TTC549 (cell line): ENCODE results near the gene TRPC3.

Experiments used
- FAIRE-seq: peaks from 2 replicates; lab custom pipeline; 2012; peaks lifted over from hg19 to GRCh38; lab: Jason Lieb, UNC

Gene TRPC3

GRCh38 chr4:121873604-121874003, 78.3 kb downstream of the TRPC3 start:
- no peak for FAIRE-seq

GRCh38 chr4:121869841-121870822, 81.7 kb downstream of the TRPC3 start, which contains the start of gene BBS7:
Gene BBS7 (minus strand): TSS chr4:121870474. CDS start chr4:121870313, 161 bp downstream.
- peak; percentile 96 for FAIRE-seq

GRCh38 chr4:121863799-121864198, 88.1 kb downstream of the TRPC3 start:
- FAIRE-seq, result no peak

GRCh38 chr4:121861426-121861825, 90.4 kb downstream of the TRPC3 start:
- no peak for FAIRE-seq

- no peak for FAIRE-seq
Observed at GRCh38 chr4:121860121-121860520, 91.7 kb downstream of the TRPC3 start.

- FAIRE-seq, result no peak
Observed at GRCh38 chr4:121851354-121851753, 100.5 kb downstream of the TRPC3 start.

- no peak for FAIRE-seq
Observed at GRCh38 chr4:121846662-121847061, 105.2 kb downstream of the TRPC3 start.

GRCh38 chr4:121842862-121843261, 109.0 kb downstream of the TRPC3 start:
- FAIRE-seq, result no peak

GRCh38 chr4:121838136-121838535, 113.7 kb downstream of the TRPC3 start:
- FAIRE-seq, result no peak

GRCh38 chr4:121829511-121829910, 122.3 kb downstream of the TRPC3 start:
- no peak for FAIRE-seq
